WTC11 (cell line): ENCODE data around the gene RUNX2. TPM values are rescaled to one million over a fixed set of nuclear protein-coding genes. Genes with fewer than 3 reads are reported as not detected.

Experiments used
- ATAC-seq: fragments of 200-7000 bp; cut with Tn5 transposase; 2 replicates; pipeline ENCODE4 v1.10.0; 2021; ENCODE audit warnings: mild to moderate bottlenecking, moderate library complexity
- CTCF ChIA-PET: fragments of 300-600 bp; sonication (Branson Sonifier 250); formaldehyde crosslinking; loops from one replicate; lab custom pipeline; 2021; ENCODE audit warnings: antibody characterized with exemption; lab: Charles Lee
- POLR2A ChIA-PET: fragments of 350-600 bp; sonication (Branson Sonifier 250); formaldehyde crosslinking; loops from one replicate; lab custom pipeline; 2021; ENCODE audit warnings: antibody characterized with exemption; lab: Charles Lee
- DNase-seq: peaks from one replicate; pipeline ENCODE4 v3.0.0; 2021; ENCODE audit warnings: low spot score
- H3K27ac Mint-ChIP-seq: 2 replicates; pipeline ENCODE4 v1.8.0; 2021; ENCODE audit warnings: mixed read lengths
- H3K27me3 Mint-ChIP-seq: 2 replicates; pipeline ENCODE4 v1.8.0; 2021; ENCODE audit warnings: low read depth, mild to moderate bottlenecking, moderate library complexity, mixed read lengths
- H3K36me3 Mint-ChIP-seq: 2 replicates; pipeline ENCODE4 v1.8.0; 2021; ENCODE audit warnings: mixed read lengths
- H3K4me1 Mint-ChIP-seq: 2 replicates; pipeline ENCODE4 v1.8.0; 2022; ENCODE audit warnings: mixed read lengths
- H3K4me3 Mint-ChIP-seq: 2 replicates; pipeline ENCODE4 v1.8.0; 2021; ENCODE audit warnings: mild to moderate bottlenecking, moderate library complexity, mixed read lengths
- H3K9me3 Mint-ChIP-seq: 2 replicates; pipeline ENCODE4 v1.8.0; 2021; ENCODE audit warnings: mixed read lengths
- ATF2 ChIP-seq: sonication (generic); formaldehyde crosslinking; IDR thresholded peaks from 2 replicates; pipeline ENCODE4 v1.8.1; 2022; ENCODE audit warnings: low read depth, missing genetic modification reagents, borderline replicate concordance
- CTCF ChIP-seq: fragments of 200-600 bp; IDR thresholded peaks from 2 replicates; pipeline ENCODE4 v1.8.0; 2022; ENCODE audit warnings: antibody characterized with exemption
- ETV6 ChIP-seq: sonication (generic); formaldehyde crosslinking; IDR thresholded peaks from 2 replicates; pipeline ENCODE4 v1.8.1; 2022; ENCODE audit warnings: mild to moderate bottlenecking, missing genetic modification reagents
- GTF2I ChIP-seq: fragments of 250-450 bp; sonication (Bioruptor Pico); conservative IDR thresholded peaks from 2 replicates; pipeline ENCODE4 v1.4.0; 2021; ENCODE audit warnings: mild to moderate bottlenecking
- JUN ChIP-seq: sonication (generic); formaldehyde crosslinking; IDR thresholded peaks from 2 replicates; pipeline ENCODE4 v1.8.0; 2023; ENCODE audit warnings: mild to moderate bottlenecking, missing genetic modification reagents
- NFATC4 ChIP-seq: fragments of 250-450 bp; sonication (Bioruptor Pico); IDR thresholded peaks from 2 replicates; pipeline ENCODE4 v1.9.0; 2021; ENCODE audit warnings: mild to moderate bottlenecking
- NR2C2 ChIP-seq: sonication (generic); formaldehyde crosslinking; IDR thresholded peaks from 2 replicates; pipeline ENCODE4 v1.8.0; 2022; ENCODE audit warnings: mild to moderate bottlenecking, missing genetic modification reagents
- PRDM15 ChIP-seq: sonication (generic); formaldehyde crosslinking; IDR thresholded peaks from 2 replicates; pipeline ENCODE4 v1.8.0; 2022; ENCODE audit warnings: missing genetic modification reagents
- RELA ChIP-seq: sonication (generic); formaldehyde crosslinking; IDR thresholded peaks from 2 replicates; pipeline ENCODE4 v1.8.1; 2022; ENCODE audit warnings: missing genetic modification reagents, mild to moderate bottlenecking, borderline replicate concordance
- STAT6 ChIP-seq: sonication (generic); formaldehyde crosslinking; conservative IDR thresholded peaks from 2 replicates; pipeline ENCODE4 v1.8.1; 2023; ENCODE audit warnings: mild to moderate bottlenecking, low read depth, missing genetic modification reagents, moderate library complexity
- TEAD4 ChIP-seq: sonication (generic); formaldehyde crosslinking; IDR thresholded peaks from 2 replicates; pipeline ENCODE4 v1.8.0; 2022; ENCODE audit warnings: mild to moderate bottlenecking, missing genetic modification reagents
- ZNF671 ChIP-seq: fragments of 250-450 bp; sonication (Bioruptor Pico); IDR thresholded peaks from 2 replicates; pipeline ENCODE4 v1.8.0; 2021; ENCODE audit warnings: mild to moderate bottlenecking
- total RNA-seq: library from RNA; stranded (reverse); gene quantifications from 3 replicates; pipeline ENCODE4 v1.2.3, GENCODE V29; 2021
- TF ChIP-seq, protein P1 (sequence below): sonication (generic); formaldehyde crosslinking; IDR thresholded peaks from 2 replicates; pipeline ENCODE4 v1.8.1; 2022; ENCODE audit warnings: mild to moderate bottlenecking, missing genetic modification reagents, moderate library complexity, borderline replicate concordance
- TF ChIP-seq, protein P2 (sequence below): sonication (generic); formaldehyde crosslinking; IDR thresholded peaks from 2 replicates; pipeline ENCODE4 v1.8.1; 2023; ENCODE audit warnings: mild to moderate bottlenecking, moderate library complexity, missing genetic modification reagents
- TF ChIP-seq, protein P3 (sequence below): sonication (generic); formaldehyde crosslinking; IDR thresholded peaks from 2 replicates; pipeline ENCODE4 v1.8.0; 2022; ENCODE audit warnings: mild to moderate bottlenecking, missing genetic modification reagents
- TF ChIP-seq, protein P4 (sequence below): sonication (generic); formaldehyde crosslinking; IDR thresholded peaks from 2 replicates; pipeline ENCODE4 v1.8.0; 2023; ENCODE audit warnings: mild to moderate bottlenecking, missing genetic modification reagents
- TF ChIP-seq, protein P5 (sequence below): fragments of 250-450 bp; sonication (Bioruptor Pico); IDR thresholded peaks from 2 replicates; pipeline ENCODE4 v1.9.0; 2021; ENCODE audit warnings: moderate library complexity, mild to moderate bottlenecking, inconsistent platforms, borderline replicate concordance

The RUNX2 gene
- total RNA-seq, 1 experiment from 2014 or later: 0.28 TPM

GRCh38 chr6:45692021-45692420 is 363.9 kb downstream of the RUNX2 start:
- Mint-ChIP-seq H3K4me1 (no peaks in the 10 kb centered on the region), H3K27ac (no peak overlapping the region), H3K9me3 (no peaks in the 10 kb centered on the region; the same call in 1 of the 2 replicates), H3K4me3 (no peak overlapping the region), H3K36me3 (no peaks in the 10 kb centered on the region), H3K27me3 (no peaks in the 10 kb centered on the region)
- POLR2A ChIA-PET: no interaction called here
- no peak for DNase-seq
- CTCF ChIA-PET: interaction anchor here (2.1 kb wide), 1 partner anchor 191 kb away, joined by 6 read pairs; no protein-coding TSS in a partner anchor
- TF ChIP-seq, protein P1, sequence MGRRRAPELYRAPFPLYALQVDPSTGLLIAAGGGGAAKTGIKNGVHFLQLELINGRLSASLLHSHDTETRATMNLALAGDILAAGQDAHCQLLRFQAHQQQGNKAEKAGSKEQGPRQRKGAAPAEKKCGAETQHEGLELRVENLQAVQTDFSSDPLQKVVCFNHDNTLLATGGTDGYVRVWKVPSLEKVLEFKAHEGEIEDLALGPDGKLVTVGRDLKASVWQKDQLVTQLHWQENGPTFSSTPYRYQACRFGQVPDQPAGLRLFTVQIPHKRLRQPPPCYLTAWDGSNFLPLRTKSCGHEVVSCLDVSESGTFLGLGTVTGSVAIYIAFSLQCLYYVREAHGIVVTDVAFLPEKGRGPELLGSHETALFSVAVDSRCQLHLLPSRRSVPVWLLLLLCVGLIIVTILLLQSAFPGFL (CRISPR knock-in tag): no peak
- TF ChIP-seq PRDM15 (CRISPR knock-in tag) (no peak), NFATC4 (no peak), JUN (CRISPR knock-in tag) (no peak), RELA (no peak), ATF2 (CRISPR knock-in tag) (no peak), STAT6 (CRISPR knock-in tag) (no peak), CTCF (no peak), ZNF671 (no peak), GTF2I (CRISPR knock-in tag) (no peak), TEAD4 (CRISPR knock-in tag) (no peak), NR2C2 (CRISPR knock-in tag) (no peak), ETV6 (CRISPR knock-in tag) (no peak)
- TF ChIP-seq, protein P2, sequence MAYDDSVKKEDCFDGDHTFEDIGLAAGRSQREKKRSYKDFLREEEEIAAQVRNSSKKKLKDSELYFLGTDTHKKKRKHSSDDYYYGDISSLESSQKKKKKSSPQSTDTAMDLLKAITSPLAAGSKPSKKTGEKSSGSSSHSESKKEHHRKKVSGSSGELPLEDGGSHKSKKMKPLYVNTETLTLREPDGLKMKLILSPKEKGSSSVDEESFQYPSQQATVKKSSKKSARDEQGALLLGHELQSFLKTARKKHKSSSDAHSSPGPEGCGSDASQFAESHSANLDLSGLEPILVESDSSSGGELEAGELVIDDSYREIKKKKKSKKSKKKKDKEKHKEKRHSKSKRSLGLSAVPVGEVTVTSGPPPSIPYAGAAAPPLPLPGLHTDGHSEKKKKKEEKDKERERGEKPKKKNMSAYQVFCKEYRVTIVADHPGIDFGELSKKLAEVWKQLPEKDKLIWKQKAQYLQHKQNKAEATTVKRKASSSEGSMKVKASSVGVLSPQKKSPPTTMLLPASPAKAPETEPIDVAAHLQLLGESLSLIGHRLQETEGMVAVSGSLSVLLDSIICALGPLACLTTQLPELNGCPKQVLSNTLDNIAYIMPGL (CRISPR knock-in tag): no peak
- TF ChIP-seq, protein P3, sequence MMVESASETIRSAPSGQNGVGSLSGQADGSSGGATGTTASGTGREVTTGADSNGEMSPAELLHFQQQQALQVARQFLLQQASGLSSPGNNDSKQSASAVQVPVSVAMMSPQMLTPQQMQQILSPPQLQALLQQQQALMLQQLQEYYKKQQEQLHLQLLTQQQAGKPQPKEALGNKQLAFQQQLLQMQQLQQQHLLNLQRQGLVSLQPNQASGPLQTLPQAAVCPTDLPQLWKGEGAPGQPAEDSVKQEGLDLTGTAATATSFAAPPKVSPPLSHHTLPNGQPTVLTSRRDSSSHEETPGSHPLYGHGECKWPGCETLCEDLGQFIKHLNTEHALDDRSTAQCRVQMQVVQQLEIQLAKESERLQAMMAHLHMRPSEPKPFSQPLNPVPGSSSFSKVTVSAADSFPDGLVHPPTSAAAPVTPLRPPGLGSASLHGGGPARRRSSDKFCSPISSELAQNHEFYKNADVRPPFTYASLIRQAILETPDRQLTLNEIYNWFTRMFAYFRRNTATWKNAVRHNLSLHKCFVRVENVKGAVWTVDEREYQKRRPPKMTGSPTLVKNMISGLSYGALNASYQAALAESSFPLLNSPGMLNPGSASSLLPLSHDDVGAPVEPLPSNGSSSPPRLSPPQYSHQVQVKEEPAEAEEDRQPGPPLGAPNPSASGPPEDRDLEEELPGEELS (CRISPR knock-in tag): no peak
- TF ChIP-seq, protein P4, sequence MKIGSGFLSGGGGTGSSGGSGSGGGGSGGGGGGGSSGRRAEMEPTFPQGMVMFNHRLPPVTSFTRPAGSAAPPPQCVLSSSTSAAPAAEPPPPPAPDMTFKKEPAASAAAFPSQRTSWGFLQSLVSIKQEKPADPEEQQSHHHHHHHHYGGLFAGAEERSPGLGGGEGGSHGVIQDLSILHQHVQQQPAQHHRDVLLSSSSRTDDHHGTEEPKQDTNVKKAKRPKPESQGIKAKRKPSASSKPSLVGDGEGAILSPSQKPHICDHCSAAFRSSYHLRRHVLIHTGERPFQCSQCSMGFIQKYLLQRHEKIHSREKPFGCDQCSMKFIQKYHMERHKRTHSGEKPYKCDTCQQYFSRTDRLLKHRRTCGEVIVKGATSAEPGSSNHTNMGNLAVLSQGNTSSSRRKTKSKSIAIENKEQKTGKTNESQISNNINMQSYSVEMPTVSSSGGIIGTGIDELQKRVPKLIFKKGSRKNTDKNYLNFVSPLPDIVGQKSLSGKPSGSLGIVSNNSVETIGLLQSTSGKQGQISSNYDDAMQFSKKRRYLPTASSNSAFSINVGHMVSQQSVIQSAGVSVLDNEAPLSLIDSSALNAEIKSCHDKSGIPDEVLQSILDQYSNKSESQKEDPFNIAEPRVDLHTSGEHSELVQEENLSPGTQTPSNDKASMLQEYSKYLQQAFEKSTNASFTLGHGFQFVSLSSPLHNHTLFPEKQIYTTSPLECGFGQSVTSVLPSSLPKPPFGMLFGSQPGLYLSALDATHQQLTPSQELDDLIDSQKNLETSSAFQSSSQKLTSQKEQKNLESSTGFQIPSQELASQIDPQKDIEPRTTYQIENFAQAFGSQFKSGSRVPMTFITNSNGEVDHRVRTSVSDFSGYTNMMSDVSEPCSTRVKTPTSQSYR: no peak
- TF ChIP-seq, protein P5, sequence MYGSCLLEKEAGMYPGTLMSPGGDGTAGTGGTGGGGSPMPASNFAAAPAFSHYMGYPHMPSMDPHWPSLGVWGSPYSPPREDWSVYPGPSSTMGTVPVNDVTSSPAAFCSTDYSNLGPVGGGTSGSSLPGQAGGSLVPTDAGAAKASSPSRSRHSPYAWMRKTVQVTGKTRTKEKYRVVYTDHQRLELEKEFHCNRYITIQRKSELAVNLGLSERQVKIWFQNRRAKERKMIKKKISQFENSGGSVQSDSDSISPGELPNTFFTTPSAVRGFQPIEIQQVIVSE (CRISPR knock-in tag): no peak
- ATAC-seq: no peak
